UCSD-AML1 (cell line): ENCODE results near the gene GSDMA.
A peak's percentile ranks its signal among the peaks of the same experiment; 100 is the strongest.
"Not testable (repeated sequence)": the region's sequence is repeated elsewhere in the genome, so short reads cannot be mapped to it uniquely, and the experiment has no call there.

Experiments used
- DNase-seq: peaks from one replicate; lab custom pipeline; 2025; ENCODE audit not compliant: unreplicated experiment; lab: John Stamatoyannopoulos, UW

Gene GSDMA

DNA sequence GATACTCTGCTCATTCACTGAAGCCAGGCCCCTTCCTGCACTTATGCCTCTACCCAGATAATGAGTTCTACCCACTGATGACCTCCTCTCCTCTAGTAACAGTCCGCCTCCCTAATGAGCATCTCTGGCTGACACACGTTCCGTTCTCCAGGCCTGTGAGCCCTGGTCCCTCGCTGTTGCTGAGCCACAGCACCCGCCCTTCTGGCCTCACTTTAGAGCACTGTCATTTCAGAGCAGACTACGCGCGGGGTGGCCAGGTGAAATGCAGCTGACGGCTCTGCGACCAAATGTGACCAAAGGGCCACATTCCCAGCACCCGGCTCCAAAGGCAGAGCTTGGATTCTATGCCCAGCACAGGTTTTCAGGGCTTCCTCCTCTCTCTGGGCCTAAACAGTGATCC lies 31.6 kb downstream of the GSDMA start:
- DNase-seq = no peak

- DNase-seq = no peak
Measured at GRCh38 chr17:39995438-39995837, 32.6 kb downstream of the GSDMA start.

DNA sequence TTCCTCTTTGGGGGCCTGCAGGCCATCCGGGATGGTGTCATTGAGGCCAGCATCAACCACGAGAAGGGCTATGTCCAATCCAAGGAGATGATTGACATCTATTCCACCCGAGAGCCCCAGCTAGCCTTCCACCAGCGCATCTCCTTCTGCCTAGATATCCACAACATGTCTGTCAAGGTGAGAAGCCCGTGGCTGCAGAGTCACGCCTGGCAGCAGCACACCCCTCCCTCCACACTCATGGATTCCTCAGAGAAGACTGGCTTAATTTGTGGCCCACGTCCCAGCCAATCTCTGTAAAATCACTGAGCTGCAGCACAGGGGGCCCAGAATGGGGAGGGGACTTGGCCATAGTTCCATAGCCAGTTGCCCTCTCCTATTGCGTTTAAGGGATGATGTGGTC lies 33.4 kb downstream of the GSDMA start:
- no peak for DNase-seq

- no peak for DNase-seq
Measured at GRCh38 chr17:39996800-39997199, 34.0 kb downstream of the GSDMA start.

DNA sequence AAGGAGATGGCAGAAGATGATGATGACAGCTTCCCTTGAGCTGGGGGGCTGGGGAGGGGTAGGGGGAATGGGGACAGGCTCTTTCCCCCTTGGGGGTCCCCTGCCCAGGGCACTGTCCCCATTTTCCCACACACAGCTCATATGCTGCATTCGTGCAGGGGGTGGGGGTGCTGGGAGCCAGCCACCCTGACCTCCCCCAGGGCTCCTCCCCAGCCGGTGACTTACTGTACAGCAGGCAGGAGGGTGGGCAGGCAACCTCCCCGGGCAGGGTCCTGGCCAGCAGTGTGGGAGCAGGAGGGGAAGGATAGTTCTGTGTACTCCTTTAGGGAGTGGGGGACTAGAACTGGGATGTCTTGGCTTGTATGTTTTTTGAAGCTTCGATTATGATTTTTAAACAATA lies 34.7 kb downstream of the GSDMA start:
- no peak for DNase-seq

- DNase-seq = no peak
Measured at GRCh38 chr17:39999067-39999466, 36.3 kb downstream of the GSDMA start.

DNA sequence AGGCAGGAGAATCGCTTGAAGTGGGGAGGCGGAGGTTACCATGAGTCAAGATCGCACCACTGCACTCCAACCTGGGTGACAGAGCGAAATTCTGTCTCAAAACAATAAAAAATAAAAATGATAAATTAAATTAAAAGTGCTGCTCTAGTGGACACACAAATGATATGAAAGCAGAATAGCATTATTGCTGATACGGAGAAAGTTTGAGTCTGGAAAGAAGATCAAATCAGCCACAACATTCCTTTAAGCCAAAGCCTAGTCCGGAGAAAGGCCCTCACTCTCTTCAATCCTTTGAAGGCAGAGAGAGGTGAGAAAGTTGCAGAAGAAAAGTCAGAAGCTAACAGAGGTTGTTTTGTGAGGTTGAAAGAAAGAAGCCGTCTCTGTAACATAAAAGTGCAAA lies 37.4 kb downstream of the GSDMA start:
- DNase-seq = no peak

DNA sequence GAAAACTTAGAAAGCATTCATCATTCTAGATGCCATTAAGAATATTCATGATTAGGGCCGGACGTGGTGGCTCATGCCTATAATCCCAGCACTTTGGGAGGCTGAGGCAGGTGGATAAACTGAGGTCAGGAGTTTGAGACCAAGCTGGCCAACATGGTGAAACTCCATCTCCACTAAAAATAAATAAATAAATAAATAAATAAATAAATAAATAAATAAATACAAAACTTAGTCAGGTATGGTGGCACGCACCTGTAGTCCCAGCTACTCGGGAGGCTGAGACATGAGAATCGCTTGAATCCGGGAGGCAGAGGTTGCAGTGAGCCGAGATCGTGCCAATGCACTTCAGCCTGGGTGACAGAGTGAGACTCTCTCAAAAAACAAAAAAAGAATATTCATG lies 38.5 kb downstream of the GSDMA start:
- not testable (repeated sequence) for DNase-seq

DNA sequence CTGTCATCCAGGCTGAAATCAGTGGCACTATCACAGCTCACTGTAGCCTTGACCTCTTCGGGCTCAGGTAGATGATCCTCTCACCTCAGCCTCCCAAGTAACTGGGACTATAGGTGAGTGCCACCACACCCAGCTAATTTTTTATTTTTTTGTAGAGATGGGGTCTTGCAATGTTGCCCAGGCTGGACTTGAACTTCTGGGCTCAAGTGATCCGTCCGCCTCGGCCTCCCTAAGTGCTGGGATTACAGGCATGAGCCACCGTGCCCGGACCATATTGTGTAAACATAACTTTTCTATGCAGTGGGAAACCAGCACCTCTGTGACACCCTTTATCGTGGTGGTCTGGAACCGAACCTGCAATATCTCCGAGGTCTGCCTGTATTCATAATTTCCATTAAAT lies 41.3 kb downstream of the GSDMA start:
- DNase-seq = no peak

- no peak for DNase-seq
Measured at GRCh38 chr17:40004712-40005111, 41.9 kb downstream of the GSDMA start.

DNA sequence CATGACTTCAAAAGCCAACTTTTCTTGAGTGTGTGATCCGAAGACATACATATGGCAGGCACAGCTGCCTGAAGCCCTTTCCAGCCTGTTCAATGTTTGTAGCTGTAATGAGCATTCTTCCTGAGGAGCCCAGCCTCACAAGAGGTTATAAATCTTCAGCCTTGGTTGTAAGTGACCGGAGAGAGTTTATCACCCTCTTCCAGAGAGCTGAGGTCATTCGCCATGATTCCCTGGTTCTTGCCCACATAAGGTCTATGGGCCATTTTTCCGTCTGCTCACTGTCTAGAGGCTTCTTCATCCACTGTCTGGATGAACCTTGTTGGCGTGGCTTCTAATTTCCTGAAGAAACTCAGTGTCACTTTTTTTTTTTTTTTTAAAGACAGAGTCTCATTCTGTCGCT lies 42.7 kb downstream of the GSDMA start:
- no peak for DNase-seq

GRCh38 chr17:40010946-40011500 lies 48.2 kb downstream of the GSDMA start:
- not testable (repeated sequence) for DNase-seq

GRCh38 chr17:40012017-40012647 lies 49.3 kb downstream of the GSDMA start:
- not testable (repeated sequence) for DNase-seq

- DNase-seq = no peak
Measured at GRCh38 chr17:40014375-40014980, 51.7 kb downstream of the GSDMA start.

GRCh38 chr17:40015005-40015997 lies 52.5 kb downstream of the GSDMA start, which contains the start of gene CSF3:
Gene CSF3, plus strand, starts transcription at chr17:40015440. Its CDS starts 35 bp downstream, at chr17:40015475.
- peak; percentile 62 for DNase-seq

- DNase-seq = no peak
Measured at GRCh38 chr17:40015998-40016985, 53.5 kb downstream of the GSDMA start.

- DNase-seq = no peak
Measured at GRCh38 chr17:40017422-40018080, 54.7 kb downstream of the GSDMA start.

GRCh38 chr17:40018211-40019121 lies 55.7 kb downstream of the GSDMA start:
- DNase-seq = no peak
